Activated naive CD8-positive, alpha-beta T cell treated with anti-CD3 and anti-CD28 coated beads for 36 hours (primary cell): Measurements from ENCODE around the gene KIF1A. TPM values are rescaled to one million over a fixed set of nuclear protein-coding genes. Genes with fewer than 3 reads are reported as not detected.
"Not testable (repeated sequence)": the region's sequence is repeated elsewhere in the genome, so short reads cannot be mapped to it uniquely, and the experiment has no call there.

Experiments
- DNase-seq: peaks from one replicate; pipeline ENCODE4 v3.0.0; 2021
- H3K27ac Mint-ChIP-seq: one replicate; pipeline ENCODE4 v1.8.0; 2022; ENCODE audit warnings: mild to moderate bottlenecking, moderate library complexity, mixed read lengths
- H3K27me3 Mint-ChIP-seq: one replicate; pipeline ENCODE4 v1.8.0; 2022; ENCODE audit warnings: mild to moderate bottlenecking, mixed read lengths
- H3K36me3 Mint-ChIP-seq: one replicate; pipeline ENCODE4 v1.8.0; 2021; ENCODE audit warnings: mild to moderate bottlenecking, mixed read lengths
- H3K4me1 Mint-ChIP-seq: one replicate; pipeline ENCODE4 v1.8.0; 2021; ENCODE audit warnings: mixed read lengths
- H3K4me3 Mint-ChIP-seq: one replicate; pipeline ENCODE4 v1.8.0; 2022; ENCODE audit warnings: mild to moderate bottlenecking, moderate library complexity, mixed read lengths
- H3K9me3 Mint-ChIP-seq: one replicate; pipeline ENCODE4 v1.8.0; 2022; ENCODE audit warnings: mixed read lengths
- total RNA-seq, 2 experiments: library from RNA; stranded (reverse); gene quantifications; one replicate each; pipeline ENCODE4 v1.2.3, GENCODE V29; 2021

The KIF1A gene
- total RNA-seq, 2 experiments from 2014 or later = 7.7 to 8.2 TPM

- DNase-seq = no peak
- Mint-ChIP-seq H3K27ac (no peak overlapping the region), H3K27me3 (peaks cover 22% of the 10 kb centered on the region), H3K4me1 (peaks cover 12% of the 10 kb centered on the region), H3K9me3 (no peaks in the 10 kb centered on the region), H3K4me3 (no peak overlapping the region), H3K36me3 (no peaks in the 10 kb centered on the region)
These were observed 116.3 kb downstream of the KIF1A start for GRCh38 chr2:240703417-240704341.

- H3K4me3 Mint-ChIP-seq = no peak overlapping the region
- H3K9me3 Mint-ChIP-seq = no peaks in the 10 kb centered on the region
- no peak overlapping the region for H3K27ac Mint-ChIP-seq
- no peak for DNase-seq
- peaks cover 22% of the 10 kb centered on the region for H3K27me3 Mint-ChIP-seq
- peaks cover 12% of the 10 kb centered on the region for H3K4me1 Mint-ChIP-seq
- no peaks in the 10 kb centered on the region for H3K36me3 Mint-ChIP-seq
These were observed 117.4 kb downstream of the KIF1A start for GRCh38 chr2:240702640-240703011.

DNA sequence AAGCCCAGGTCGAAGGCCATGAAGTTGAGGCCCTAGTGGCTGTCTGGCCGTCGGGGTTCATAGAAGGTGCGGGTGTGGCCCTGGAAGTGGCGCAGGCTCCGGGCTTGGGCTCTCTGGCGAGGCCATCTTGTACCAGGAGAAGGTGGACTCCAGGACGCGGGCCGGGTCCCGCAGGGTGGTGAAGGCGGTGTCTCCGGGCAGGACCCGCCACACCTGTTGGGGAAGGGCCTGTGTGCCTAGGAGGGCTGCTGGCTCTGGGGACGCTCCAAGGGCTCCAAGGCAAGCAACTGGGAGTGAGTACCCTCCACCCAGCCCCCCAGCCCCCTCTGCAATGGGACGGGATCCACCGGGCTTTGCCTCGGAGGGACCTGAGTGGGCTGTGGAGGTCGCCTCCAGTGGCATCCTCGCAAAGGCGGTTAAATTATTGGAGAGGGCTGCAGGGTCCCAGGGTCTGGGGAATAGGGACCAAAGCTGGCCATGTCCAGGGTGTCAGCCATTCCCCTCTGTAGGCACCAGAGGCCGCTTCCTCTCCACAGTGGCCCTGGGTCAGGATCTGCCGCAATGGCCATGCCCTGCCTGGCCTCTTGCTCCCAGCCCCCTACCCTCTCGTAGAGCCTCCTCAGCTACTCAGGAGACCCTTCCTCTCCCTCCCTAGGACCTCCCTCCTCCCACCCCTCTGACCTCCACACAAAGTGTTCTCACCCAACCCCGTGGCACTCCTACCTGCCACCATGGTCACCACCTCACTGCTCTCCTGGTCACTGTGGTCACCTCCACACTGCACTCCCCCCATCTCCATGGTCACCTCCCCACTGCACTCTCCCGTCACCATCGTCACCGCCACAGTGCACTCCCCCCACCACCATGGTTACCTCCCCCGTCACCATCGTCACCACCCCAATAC lies 118.0 kb downstream of the KIF1A start:
- H3K27me3 Mint-ChIP-seq = peaks cover 22% of the 10 kb centered on the region
- no peaks in the 10 kb centered on the region for H3K36me3 Mint-ChIP-seq
- H3K4me1 Mint-ChIP-seq = peaks cover 12% of the 10 kb centered on the region
- no peak overlapping the region for H3K4me3 Mint-ChIP-seq
- no peak for DNase-seq
- H3K9me3 Mint-ChIP-seq = no peaks in the 10 kb centered on the region
- no peak overlapping the region for H3K27ac Mint-ChIP-seq

- H3K4me1 Mint-ChIP-seq = peaks cover 12% of the 10 kb centered on the region
- H3K9me3 Mint-ChIP-seq = no peaks in the 10 kb centered on the region
- no peaks in the 10 kb centered on the region for H3K36me3 Mint-ChIP-seq
- DNase-seq = no peak
- no peak overlapping the region for H3K4me3 Mint-ChIP-seq
- H3K27me3 Mint-ChIP-seq = peaks cover 22% of the 10 kb centered on the region
- no peak overlapping the region for H3K27ac Mint-ChIP-seq
These were observed 118.8 kb downstream of the KIF1A start for GRCh38 chr2:240701091-240701735.

DNA sequence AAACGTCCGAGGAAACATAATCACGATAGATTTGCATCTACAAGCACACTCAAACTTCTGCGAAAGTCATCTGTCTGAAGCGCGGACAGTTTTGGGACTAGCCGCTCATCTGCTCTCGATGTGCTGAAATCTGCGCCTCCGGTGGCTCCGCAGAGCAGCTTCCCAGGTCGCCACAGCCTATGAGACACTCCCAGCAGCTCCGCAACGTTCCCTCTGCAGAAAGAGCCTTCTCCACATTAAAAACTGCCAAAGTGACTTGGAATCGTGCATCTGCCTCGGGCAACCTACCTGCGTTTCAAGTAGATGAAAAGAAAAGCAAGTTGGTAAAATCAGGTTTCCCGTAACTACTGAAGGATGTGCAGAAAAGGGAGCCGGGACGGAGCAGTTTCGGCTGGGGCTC lies 119.4 kb downstream of the KIF1A start:
- H3K9me3 Mint-ChIP-seq, H3K27ac Mint-ChIP-seq, H3K36me3 Mint-ChIP-seq, DNase-seq, H3K4me3 Mint-ChIP-seq: not testable (repeated sequence)
- H3K4me1 Mint-ChIP-seq = peaks cover 11% of the 10 kb centered on the region
- peaks cover 22% of the 10 kb centered on the region for H3K27me3 Mint-ChIP-seq

GRCh38 chr2:240699835-240700234 lies 120.2 kb downstream of the KIF1A start:
- not testable (repeated sequence) for H3K9me3 Mint-ChIP-seq, H3K4me1 Mint-ChIP-seq, DNase-seq, H3K4me3 Mint-ChIP-seq, H3K27ac Mint-ChIP-seq, H3K36me3 Mint-ChIP-seq
- peaks cover 16% of the 10 kb centered on the region for H3K27me3 Mint-ChIP-seq

DNA sequence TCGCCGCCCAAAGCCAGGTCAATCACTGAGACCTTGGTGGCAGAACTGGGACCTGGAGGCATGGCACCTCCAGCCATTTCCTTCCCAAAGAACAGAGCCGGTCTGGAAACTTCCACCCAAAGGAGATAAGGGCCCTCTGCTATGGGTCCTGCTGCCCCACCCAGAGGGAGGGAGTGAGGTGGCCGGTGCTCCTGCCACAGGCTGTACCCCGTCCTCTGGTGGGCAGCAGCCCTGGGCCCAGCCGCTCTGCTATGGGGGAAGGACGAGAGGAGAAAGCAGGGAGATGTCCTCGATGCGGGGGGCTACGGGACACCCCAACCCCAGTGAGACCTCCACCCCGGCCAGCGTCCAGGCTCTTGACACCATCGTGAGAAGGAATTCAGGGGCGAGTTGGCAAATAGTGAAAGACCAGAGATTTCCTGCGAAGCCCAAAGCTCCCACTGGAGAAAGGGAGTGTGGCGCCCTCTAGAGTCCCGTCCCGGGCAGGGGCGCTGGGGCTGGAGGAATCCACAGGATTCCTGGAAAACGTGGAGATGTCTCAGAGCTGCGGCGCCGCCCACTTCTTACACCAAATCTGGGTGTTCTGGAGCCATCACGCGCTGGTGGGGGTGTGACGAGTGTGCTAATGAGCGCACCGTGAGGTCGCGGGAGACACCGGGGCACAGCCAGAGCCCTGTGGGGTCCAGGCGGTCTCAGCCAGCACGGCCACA lies 121.0 kb downstream of the KIF1A start:
- H3K4me1 Mint-ChIP-seq, H3K27ac Mint-ChIP-seq, H3K36me3 Mint-ChIP-seq, H3K4me3 Mint-ChIP-seq, DNase-seq, H3K9me3 Mint-ChIP-seq: not testable (repeated sequence)
- peaks cover 13% of the 10 kb centered on the region for H3K27me3 Mint-ChIP-seq

- not testable (repeated sequence) for H3K4me1 Mint-ChIP-seq, H3K4me3 Mint-ChIP-seq
These were observed 123.5 kb downstream of the KIF1A start for GRCh38 chr2:240696469-240696868.

GRCh38 chr2:240695593-240695992 lies 124.4 kb downstream of the KIF1A start:
- not testable (repeated sequence) for H3K9me3 Mint-ChIP-seq, H3K36me3 Mint-ChIP-seq, H3K4me3 Mint-ChIP-seq

More at GRCh38 chr2:240696469-240696868, 123.5 kb downstream of the KIF1A start:
- H3K27me3 Mint-ChIP-seq, H3K27ac Mint-ChIP-seq, H3K9me3 Mint-ChIP-seq, H3K36me3 Mint-ChIP-seq, DNase-seq: not testable (repeated sequence)

GRCh38 chr2:240694304-240694703 lies 125.7 kb downstream of the KIF1A start:
- H3K9me3 Mint-ChIP-seq, H3K27me3 Mint-ChIP-seq, H3K27ac Mint-ChIP-seq, H3K4me1 Mint-ChIP-seq, DNase-seq, H3K36me3 Mint-ChIP-seq, H3K4me3 Mint-ChIP-seq: not testable (repeated sequence)

More at GRCh38 chr2:240695593-240695992, 124.4 kb downstream of the KIF1A start:
- not testable (repeated sequence) for H3K4me1 Mint-ChIP-seq, H3K27me3 Mint-ChIP-seq, DNase-seq, H3K27ac Mint-ChIP-seq

- not testable (repeated sequence) for H3K4me3 Mint-ChIP-seq, DNase-seq, H3K4me1 Mint-ChIP-seq, H3K27ac Mint-ChIP-seq, H3K27me3 Mint-ChIP-seq, H3K36me3 Mint-ChIP-seq, H3K9me3 Mint-ChIP-seq
These were observed 127.1 kb downstream of the KIF1A start for GRCh38 chr2:240692583-240693561.

DNA sequence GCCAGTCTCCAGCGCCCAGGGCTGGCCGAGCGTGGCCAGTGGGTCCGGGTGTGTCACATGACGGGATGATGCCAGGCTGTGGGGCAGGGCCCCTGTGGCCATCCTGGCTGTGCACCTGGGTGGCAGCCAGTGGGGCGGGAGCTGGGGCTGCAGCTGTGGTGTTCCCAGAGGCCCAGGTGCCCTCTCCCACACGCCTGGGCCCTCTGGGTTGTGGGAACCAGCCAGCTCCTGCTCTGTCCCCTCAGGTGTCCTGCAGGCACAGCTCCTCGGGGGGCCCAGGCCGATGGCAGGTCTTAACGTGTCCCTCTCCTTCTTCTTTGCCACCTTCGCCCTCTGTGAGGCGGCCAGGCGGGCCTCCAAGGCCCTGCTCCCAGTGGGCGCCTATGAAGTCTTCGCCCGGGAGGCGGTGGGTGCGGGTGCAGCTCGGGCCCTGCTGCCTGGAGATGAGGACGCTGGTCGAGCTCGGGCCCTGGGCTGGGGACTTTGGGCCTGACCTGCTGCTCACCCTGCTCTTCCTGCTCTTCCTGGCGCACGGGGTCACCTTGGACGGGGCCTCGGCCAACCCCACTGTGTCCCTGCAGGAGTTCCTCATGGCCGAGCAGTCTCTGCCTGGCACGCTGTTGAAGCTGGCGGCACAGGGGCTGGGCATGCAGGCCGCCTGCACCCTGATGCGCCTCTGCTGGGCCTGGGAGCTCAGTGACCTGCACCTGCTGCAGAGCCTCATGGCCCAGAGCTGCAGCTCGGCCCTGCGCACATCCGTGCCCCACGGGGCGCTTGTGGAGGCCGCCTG lies 128.2 kb downstream of the KIF1A start, which contains the start of gene AQP12A:
Gene AQP12A (plus strand): TSS at position 236 of the 790 bp plus-strand sequence. CDS start 48 bp downstream, at position 284.
- H3K4me3 Mint-ChIP-seq, H3K4me1 Mint-ChIP-seq, DNase-seq, H3K9me3 Mint-ChIP-seq, H3K27ac Mint-ChIP-seq, H3K36me3 Mint-ChIP-seq, H3K27me3 Mint-ChIP-seq: not testable (repeated sequence)

DNA sequence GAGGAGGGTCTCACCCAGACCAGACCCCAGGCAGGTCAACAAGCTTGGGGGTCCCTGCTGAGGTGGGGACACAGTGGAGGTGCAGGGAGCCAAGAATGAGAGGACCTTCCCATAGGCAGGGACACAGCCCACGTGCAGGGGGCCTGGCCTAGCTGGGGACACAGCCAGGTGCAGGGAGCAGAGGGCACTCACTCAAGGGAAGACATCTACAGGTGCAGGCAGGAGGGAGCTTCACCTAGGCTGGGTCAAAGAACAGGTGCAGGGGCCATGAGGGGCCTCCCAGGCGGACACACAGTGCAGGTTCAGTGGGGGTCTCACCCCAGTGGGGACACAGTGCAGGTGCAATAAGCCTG lies 129.0 kb downstream of the KIF1A start:
- H3K27ac Mint-ChIP-seq, H3K4me1 Mint-ChIP-seq, H3K36me3 Mint-ChIP-seq: not testable (repeated sequence)

More for the DNA sequence above, 129.0 kb downstream of the KIF1A start:
- not testable (repeated sequence) for DNase-seq, H3K4me3 Mint-ChIP-seq, H3K9me3 Mint-ChIP-seq, H3K27me3 Mint-ChIP-seq
